ENCODE results near the gene YPEL2. TPM values are rescaled to one million over a fixed set of nuclear protein-coding genes. Genes with fewer than 3 reads are reported as not detected.

The YPEL2 gene
- polyA plus RNA-seq, 1 experiment, result 9.2 TPM

DNA sequence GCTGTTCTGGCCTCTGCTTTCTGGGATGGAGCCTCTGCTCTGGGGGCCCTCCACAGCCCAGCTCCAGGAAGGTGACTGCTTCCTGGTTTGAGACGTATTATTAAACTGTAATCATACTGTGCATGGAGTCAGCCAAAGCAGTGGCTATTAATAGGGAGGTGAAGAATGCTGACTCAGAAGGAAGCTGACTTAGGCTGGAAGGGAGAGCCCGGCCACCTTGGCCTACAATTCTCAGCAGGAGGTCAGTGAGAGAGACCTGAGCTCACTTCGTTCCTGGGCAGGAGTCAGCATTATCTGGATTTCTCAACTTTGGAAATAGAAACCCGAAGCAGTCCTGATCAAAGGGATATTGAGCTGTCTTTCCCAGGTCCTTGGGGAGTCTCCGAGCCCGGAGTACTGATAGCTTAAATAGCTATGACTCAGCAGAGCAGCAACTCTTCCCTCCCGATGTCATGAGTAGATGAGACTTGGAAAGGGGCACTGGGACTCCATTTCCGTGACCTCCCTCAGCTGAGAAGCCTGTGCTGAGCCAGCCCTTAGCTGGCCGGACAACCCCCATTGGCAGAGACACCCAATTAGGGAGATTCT, 91.8 kb downstream of the YPEL2 start:
- CTCF ChIA-PET, result interaction anchor here (0.8 to 2.5 kb wide), 5 partner anchors 21 to 112 kb away, joined by 3 to 10 read pairs (median 3); partner anchors contain the start of gene YPEL2
- TF ChIP-seq, protein P1, sequence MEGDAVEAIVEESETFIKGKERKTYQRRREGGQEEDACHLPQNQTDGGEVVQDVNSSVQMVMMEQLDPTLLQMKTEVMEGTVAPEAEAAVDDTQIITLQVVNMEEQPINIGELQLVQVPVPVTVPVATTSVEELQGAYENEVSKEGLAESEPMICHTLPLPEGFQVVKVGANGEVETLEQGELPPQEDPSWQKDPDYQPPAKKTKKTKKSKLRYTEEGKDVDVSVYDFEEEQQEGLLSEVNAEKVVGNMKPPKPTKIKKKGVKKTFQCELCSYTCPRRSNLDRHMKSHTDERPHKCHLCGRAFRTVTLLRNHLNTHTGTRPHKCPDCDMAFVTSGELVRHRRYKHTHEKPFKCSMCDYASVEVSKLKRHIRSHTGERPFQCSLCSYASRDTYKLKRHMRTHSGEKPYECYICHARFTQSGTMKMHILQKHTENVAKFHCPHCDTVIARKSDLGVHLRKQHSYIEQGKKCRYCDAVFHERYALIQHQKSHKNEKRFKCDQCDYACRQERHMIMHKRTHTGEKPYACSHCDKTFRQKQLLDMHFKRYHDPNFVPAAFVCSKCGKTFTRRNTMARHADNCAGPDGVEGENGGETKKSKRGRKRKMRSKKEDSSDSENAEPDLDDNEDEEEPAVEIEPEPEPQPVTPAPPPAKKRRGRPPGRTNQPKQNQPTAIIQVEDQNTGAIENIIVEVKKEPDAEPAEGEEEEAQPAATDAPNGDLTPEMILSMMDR (IDR thresholded peaks at IDR 0.05; ENCODE audit: insufficient read depth, low read depth, low read length), result no peak
- no peak for DNase-seq (ENCODE audit: low read depth)
- POLR2A ChIA-PET, result no interaction called here
- Histone ChIP-seq H3K27me3 (ENCODE audit: control insufficient read depth, insufficient read depth, low read length) (no peaks in the 10 kb centered on the region), H3K4me3 (ENCODE audit: low read depth, low read length) (no peak overlapping the region), H3K36me3 (ENCODE audit: control insufficient read depth, insufficient read depth, low read length) (no peaks in the 10 kb centered on the region)

- DNase-seq (ENCODE audit: low read depth), result no peak
- POLR2A ChIA-PET, result no interaction called here
- CTCF ChIA-PET, result interaction anchor here (0.6 to 2.5 kb wide), 6 partner anchors 9 to 658 kb away, joined by 3 to 10 read pairs (median 3); partner anchors contain the start of gene YPEL2
- H3K27me3 ChIP-seq (ENCODE audit: control insufficient read depth, insufficient read depth, low read length), result no peaks in the 10 kb centered on the region
- TF ChIP-seq, protein P1 (IDR thresholded peaks at IDR 0.05; ENCODE audit: insufficient read depth, low read depth, low read length), result no peak
- no peak overlapping the region for H3K4me3 ChIP-seq (ENCODE audit: low read depth, low read length)
- no peaks in the 10 kb centered on the region for H3K36me3 ChIP-seq (ENCODE audit: control insufficient read depth, insufficient read depth, low read length)
These were observed 92.4 kb downstream of the YPEL2 start for GRCh38 chr17:59423903-59424302.

GRCh38 chr17:59424331-59424730, 92.9 kb downstream of the YPEL2 start:
- TF ChIP-seq, protein P1 (IDR thresholded peaks at IDR 0.05; ENCODE audit: insufficient read depth, low read depth, low read length), result no peak
- Histone ChIP-seq H3K4me3 (ENCODE audit: low read depth, low read length) (no peak overlapping the region), H3K36me3 (ENCODE audit: control insufficient read depth, insufficient read depth, low read length) (no peaks in the 10 kb centered on the region), H3K27me3 (ENCODE audit: control insufficient read depth, insufficient read depth, low read length) (no peaks in the 10 kb centered on the region)
- CTCF ChIA-PET, result interaction anchor here (0.6 to 2.5 kb wide), 4 partner anchors 9 to 658 kb away, joined by 3 to 10 read pairs (median 5); partner anchors contain the start of gene YPEL2
- POLR2A ChIA-PET, result no interaction called here
- no peak for DNase-seq (ENCODE audit: low read depth)

- no peak for DNase-seq (ENCODE audit: low read depth)
These were observed 93.9 kb downstream of the YPEL2 start for GRCh38 chr17:59425085-59425931.

More at GRCh38 chr17:59425085-59425931, 93.9 kb downstream of the YPEL2 start:
- ChIA-PET CTCF (interaction anchor here (1.1 to 2.5 kb wide), 4 partner anchors 10 to 109 kb away, joined by 3 to 10 read pairs (median 6); partner anchors contain the start of gene YPEL2), POLR2A (no interaction called here)
- no peaks in the 10 kb centered on the region for H3K36me3 ChIP-seq (ENCODE audit: control insufficient read depth, insufficient read depth, low read length)
- no peak overlapping the region for H3K4me3 ChIP-seq (ENCODE audit: low read depth, low read length)
- TF ChIP-seq, protein P1 (IDR thresholded peaks at IDR 0.05; ENCODE audit: insufficient read depth, low read depth, low read length), result no peak
- H3K27me3 ChIP-seq (ENCODE audit: control insufficient read depth, insufficient read depth, low read length), result no peaks in the 10 kb centered on the region

Measured in BJ (cell line).